Measurements from ENCODE around the gene TGM3.

The TGM3 gene

DNA sequence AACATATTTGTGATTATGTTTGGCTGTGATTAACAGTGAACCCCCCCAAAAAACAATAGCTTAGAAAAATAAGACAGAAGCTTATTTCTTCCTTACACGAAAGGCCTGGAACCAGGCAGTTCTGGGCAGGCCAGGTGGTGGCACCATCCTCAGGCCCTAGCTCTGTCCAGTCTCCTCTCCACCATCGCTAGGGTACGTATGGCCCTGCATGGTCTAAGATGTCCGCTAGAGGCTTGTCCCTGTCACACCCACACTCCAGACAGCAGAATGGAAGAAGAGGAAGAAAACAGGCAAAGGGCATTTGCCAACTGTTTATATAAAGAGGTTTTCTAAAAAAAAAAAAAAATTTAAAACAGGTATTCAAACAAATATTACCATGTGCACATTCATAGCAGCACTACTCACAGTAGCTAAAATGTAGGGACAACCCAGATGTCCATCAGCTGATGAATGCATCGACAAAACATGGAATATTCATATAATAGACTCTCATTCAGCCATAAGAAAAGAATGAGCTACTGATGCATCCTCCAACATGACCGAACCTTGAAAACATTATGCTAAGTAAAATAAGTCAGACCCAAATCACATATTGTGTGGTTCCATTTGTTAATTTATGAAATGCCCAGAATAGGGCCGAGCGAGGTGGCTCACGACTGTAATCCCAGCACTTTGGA lies 6.7 kb downstream of the TGM3 start:
- no peaks in the 10 kb centered on the region for H3K36me3 ChIP-seq (ENCODE audit: control insufficient read depth, insufficient read depth, low read length)
- H3K9ac ChIP-seq (ENCODE audit: low read length), result no peak overlapping the region
- no peaks in the 10 kb centered on the region for H3K4me1 ChIP-seq (ENCODE audit: control insufficient read depth, insufficient read depth, low read length)
- no peak overlapping the region for H3K4me3 ChIP-seq (ENCODE audit: low read length)
- no peak overlapping the region for H3K27ac ChIP-seq (ENCODE audit: low read depth, low read length)
- H3K27me3 ChIP-seq (ENCODE audit: control insufficient read depth, insufficient read depth, low read length), result no peaks in the 10 kb centered on the region

DNA sequence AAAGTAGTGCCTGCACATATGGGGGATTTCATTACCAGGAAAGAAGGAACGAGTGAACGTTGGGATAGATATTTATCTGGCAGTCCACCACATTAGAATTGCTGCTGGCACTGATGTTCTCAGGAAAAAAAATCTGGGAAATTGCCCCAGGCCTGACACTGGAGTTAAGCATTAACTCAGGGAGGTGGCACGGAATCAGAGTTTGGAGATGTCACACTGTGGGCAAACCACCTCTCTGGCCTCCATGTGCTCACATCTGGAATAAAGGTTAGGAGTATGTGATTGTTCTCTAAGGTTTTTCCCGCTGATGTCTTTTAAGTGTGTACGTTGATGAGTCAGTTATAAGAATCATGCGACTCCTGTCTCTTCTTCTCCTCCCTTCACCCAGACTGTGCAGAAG lies 7.9 kb downstream of the TGM3 start:
- no peak overlapping the region for H3K27ac ChIP-seq (ENCODE audit: low read depth, low read length)
- no peaks in the 10 kb centered on the region for H3K36me3 ChIP-seq (ENCODE audit: control insufficient read depth, insufficient read depth, low read length)
- H3K9ac ChIP-seq (ENCODE audit: low read length), result no peak overlapping the region
- no peak overlapping the region for H3K4me3 ChIP-seq (ENCODE audit: low read length)
- no peaks in the 10 kb centered on the region for H3K27me3 ChIP-seq (ENCODE audit: control insufficient read depth, insufficient read depth, low read length)
- no peaks in the 10 kb centered on the region for H3K4me1 ChIP-seq (ENCODE audit: control insufficient read depth, insufficient read depth, low read length)

DNA sequence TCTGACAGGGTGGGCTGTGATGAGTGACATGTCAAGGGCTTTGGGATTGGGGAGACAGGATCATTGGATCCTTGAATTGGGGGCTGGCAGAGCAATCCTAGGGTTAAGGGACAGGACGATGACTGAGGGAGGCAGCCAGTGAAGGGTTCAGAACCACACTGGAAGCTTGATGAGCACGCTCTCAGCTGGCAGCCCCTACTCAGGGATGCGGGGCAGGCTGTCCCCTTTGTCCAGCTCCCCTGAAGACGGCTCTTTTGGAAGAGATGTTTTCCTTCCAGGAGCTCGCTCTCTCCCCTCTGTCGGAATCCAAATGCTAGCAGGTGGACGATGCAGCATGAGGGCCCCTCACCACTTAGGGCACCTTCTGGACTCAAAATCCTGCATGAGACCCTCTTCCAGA lies 8.4 kb downstream of the TGM3 start:
- no peaks in the 10 kb centered on the region for H3K36me3 ChIP-seq (ENCODE audit: control insufficient read depth, insufficient read depth, low read length)
- H3K9ac ChIP-seq (ENCODE audit: low read length), result no peak overlapping the region
- no peak overlapping the region for H3K27ac ChIP-seq (ENCODE audit: low read depth, low read length)
- no peaks in the 10 kb centered on the region for H3K4me1 ChIP-seq (ENCODE audit: control insufficient read depth, insufficient read depth, low read length)
- no peak overlapping the region for H3K4me3 ChIP-seq (ENCODE audit: low read length)
- H3K27me3 ChIP-seq (ENCODE audit: control insufficient read depth, insufficient read depth, low read length), result no peaks in the 10 kb centered on the region

DNA sequence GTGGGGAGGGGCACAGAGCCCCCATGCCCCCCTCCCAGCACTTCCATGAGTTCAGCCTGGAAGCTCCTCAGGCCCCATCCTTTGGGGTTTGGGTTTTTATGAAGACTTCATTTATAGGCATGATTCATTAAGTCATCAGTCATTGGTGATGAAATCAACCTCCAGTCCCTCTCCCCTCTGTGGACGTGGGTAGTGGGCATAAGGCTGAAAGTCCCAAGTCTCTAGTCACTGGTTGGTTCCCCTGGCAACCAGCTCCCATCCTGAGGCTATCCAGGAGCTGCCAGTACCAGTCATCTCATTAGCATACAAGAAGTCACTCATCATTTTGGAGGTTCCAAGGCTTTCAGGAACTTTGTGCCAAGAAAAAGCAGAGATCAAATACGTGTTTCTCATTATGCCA lies 9.2 kb downstream of the TGM3 start:
- H3K27me3 ChIP-seq (ENCODE audit: control insufficient read depth, insufficient read depth, low read length), result no peaks in the 10 kb centered on the region
- no peak overlapping the region for H3K4me3 ChIP-seq (ENCODE audit: low read length)
- H3K4me1 ChIP-seq (ENCODE audit: control insufficient read depth, insufficient read depth, low read length), result no peaks in the 10 kb centered on the region
- no peaks in the 10 kb centered on the region for H3K36me3 ChIP-seq (ENCODE audit: control insufficient read depth, insufficient read depth, low read length)
- H3K27ac ChIP-seq (ENCODE audit: low read depth, low read length), result no peak overlapping the region
- no peak overlapping the region for H3K9ac ChIP-seq (ENCODE audit: low read length)

DNA sequence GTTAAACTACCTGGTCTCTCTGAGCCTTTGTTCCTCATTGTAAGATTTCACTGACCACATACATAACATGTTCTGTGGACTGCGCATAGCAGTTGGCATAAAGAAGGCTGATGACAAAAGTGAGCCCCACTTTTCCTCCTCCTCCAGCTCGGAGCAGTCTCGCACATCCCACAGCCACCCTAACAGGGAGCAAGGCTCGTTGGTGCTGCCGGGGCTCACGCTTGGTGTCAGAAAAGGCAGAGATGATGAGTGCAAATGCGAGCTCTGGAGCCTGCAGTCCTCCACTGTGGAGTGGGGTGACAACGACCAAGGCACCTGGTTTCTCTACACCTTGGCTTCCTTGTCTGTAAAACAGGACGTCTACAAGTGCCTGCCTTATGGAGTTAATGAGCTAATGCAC lies 9.7 kb downstream of the TGM3 start:
- Histone ChIP-seq H3K4me1 (ENCODE audit: control insufficient read depth, insufficient read depth, low read length) (no peaks in the 10 kb centered on the region), H3K27me3 (ENCODE audit: control insufficient read depth, insufficient read depth, low read length) (no peaks in the 10 kb centered on the region), H3K9ac (ENCODE audit: low read length) (no peak overlapping the region), H3K27ac (ENCODE audit: low read depth, low read length) (no peak overlapping the region), H3K36me3 (ENCODE audit: control insufficient read depth, insufficient read depth, low read length) (no peaks in the 10 kb centered on the region), H3K4me3 (ENCODE audit: low read length) (no peak overlapping the region)

DNA sequence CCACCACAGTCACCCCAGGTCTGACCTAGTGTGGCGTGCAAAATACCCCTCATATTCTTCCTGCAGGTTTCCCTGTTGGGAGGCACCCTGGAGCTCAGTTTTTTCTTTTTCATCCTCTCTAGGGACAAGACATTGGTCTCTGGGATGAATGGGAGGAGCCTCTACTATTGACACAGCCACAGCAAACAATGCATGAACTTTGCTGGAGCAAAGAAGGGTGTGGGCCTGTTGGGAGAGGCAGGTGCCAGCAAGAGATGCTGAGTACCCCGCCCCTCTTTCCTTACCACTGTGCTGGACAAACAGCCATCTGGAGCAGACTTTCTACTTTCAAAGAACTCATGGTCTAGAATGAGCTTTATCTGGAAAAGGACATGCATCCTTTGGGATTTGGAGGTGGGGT lies 10.1 kb downstream of the TGM3 start:
- Histone ChIP-seq H3K27me3 (ENCODE audit: control insufficient read depth, insufficient read depth, low read length) (no peaks in the 10 kb centered on the region), H3K36me3 (ENCODE audit: control insufficient read depth, insufficient read depth, low read length) (no peaks in the 10 kb centered on the region), H3K27ac (ENCODE audit: low read depth, low read length) (no peak overlapping the region), H3K4me1 (ENCODE audit: control insufficient read depth, insufficient read depth, low read length) (no peaks in the 10 kb centered on the region), H3K4me3 (ENCODE audit: low read length) (no peak overlapping the region), H3K9ac (ENCODE audit: low read length) (no peak overlapping the region)

DNA sequence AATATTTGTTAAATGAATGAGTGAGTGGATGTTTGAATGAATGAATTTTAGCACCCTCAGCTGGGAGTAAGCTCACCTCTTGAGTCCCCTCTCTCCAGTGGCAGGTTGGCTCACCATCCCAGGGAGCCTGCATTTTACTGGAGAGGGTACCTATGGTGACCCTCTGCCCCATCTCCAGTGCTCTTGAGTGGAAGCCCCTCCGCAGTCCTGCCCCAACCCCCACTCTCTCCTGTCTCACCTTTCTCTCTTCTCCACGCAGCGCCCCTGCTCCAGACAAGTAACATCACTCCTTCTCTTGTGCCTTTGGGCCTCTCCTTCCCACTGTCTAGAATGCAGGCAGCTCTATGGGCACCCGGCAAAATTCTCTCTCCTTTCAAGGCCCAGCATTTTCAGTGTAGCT lies 11.3 kb downstream of the TGM3 start:
- Histone ChIP-seq H3K9ac (ENCODE audit: low read length) (no peak overlapping the region), H3K4me1 (ENCODE audit: control insufficient read depth, insufficient read depth, low read length) (no peaks in the 10 kb centered on the region), H3K27me3 (ENCODE audit: control insufficient read depth, insufficient read depth, low read length) (no peaks in the 10 kb centered on the region), H3K4me3 (ENCODE audit: low read length) (no peak overlapping the region), H3K27ac (ENCODE audit: low read depth, low read length) (no peak overlapping the region), H3K36me3 (ENCODE audit: control insufficient read depth, insufficient read depth, low read length) (no peaks in the 10 kb centered on the region)

DNA sequence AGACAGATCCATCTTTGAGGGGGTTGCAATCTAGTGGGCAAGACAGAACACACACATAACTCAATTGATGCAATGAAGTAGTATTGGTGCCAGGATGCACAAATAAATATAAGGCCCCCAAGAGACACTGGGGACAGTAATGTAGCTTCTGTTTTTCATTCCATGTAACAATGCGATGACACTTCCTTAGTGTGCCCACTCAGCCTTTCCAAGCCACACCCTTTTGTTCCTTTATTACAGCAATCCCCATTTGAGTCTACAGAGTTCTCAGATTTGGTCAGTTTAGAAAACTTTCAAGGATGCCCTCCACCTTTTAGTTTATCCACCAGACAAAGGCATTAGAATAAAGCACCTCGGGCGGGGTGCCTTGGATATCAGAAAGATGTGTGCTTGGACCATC lies 15.5 kb downstream of the TGM3 start:
- H3K4me3 ChIP-seq (ENCODE audit: low read length), result no peak overlapping the region
- no peak overlapping the region for H3K9ac ChIP-seq (ENCODE audit: low read length)
- H3K36me3 ChIP-seq (ENCODE audit: control insufficient read depth, insufficient read depth, low read length), result no peaks in the 10 kb centered on the region
- H3K4me1 ChIP-seq (ENCODE audit: control insufficient read depth, insufficient read depth, low read length), result no peaks in the 10 kb centered on the region
- H3K27me3 ChIP-seq (ENCODE audit: control insufficient read depth, insufficient read depth, low read length), result no peaks in the 10 kb centered on the region
- H3K27ac ChIP-seq (ENCODE audit: low read depth, low read length), result no peak overlapping the region

DNA sequence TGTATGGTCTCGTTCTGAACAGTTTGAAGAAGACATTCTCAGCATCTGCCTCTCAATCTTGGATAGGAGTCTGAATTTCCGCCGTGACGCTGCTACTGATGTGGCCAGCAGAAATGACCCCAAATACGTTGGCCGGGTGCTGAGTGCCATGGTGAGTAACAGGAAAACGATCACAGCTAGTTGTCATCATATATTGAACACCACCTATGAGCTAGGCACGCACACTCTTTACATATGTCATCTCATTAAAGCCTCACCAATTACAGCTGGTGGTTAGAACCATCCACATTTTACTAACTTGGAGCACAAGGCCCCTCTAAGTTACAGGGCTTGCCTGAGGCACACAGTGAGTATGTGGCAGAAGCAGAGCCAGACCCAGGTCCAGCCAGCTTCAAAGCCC lies 17.1 kb downstream of the TGM3 start:
- Histone ChIP-seq H3K4me1 (ENCODE audit: control insufficient read depth, insufficient read depth, low read length) (no peaks in the 10 kb centered on the region), H3K27me3 (ENCODE audit: control insufficient read depth, insufficient read depth, low read length) (no peaks in the 10 kb centered on the region), H3K27ac (ENCODE audit: low read depth, low read length) (no peak overlapping the region), H3K36me3 (ENCODE audit: control insufficient read depth, insufficient read depth, low read length) (no peaks in the 10 kb centered on the region), H3K4me3 (ENCODE audit: low read length) (no peak overlapping the region), H3K9ac (ENCODE audit: low read length) (no peak overlapping the region)

DNA sequence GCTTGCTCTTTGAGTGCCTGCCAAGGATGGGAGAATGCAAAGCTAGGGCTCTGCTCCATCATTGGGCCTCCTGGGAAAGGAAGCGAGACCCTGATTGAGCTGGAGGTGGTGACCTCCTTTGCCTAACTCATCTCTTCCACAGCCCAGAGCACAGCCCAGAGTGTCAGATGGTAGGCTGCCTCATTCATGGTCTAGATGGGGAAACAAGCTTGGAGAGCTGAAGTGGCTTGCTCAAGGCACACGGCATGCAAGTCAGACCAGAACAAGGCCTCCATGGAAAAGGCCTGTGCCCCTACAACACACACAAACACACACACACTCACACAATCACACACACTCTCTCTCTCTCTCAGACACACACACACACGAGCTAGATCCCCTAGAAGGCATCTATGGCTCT lies 17.5 kb downstream of the TGM3 start:
- H3K27me3 ChIP-seq (ENCODE audit: control insufficient read depth, insufficient read depth, low read length), result no peaks in the 10 kb centered on the region
- H3K4me3 ChIP-seq (ENCODE audit: low read length), result no peak overlapping the region
- H3K4me1 ChIP-seq (ENCODE audit: control insufficient read depth, insufficient read depth, low read length), result no peaks in the 10 kb centered on the region
- no peak overlapping the region for H3K9ac ChIP-seq (ENCODE audit: low read length)
- no peaks in the 10 kb centered on the region for H3K36me3 ChIP-seq (ENCODE audit: control insufficient read depth, insufficient read depth, low read length)
- no peak overlapping the region for H3K27ac ChIP-seq (ENCODE audit: low read depth, low read length)

DNA sequence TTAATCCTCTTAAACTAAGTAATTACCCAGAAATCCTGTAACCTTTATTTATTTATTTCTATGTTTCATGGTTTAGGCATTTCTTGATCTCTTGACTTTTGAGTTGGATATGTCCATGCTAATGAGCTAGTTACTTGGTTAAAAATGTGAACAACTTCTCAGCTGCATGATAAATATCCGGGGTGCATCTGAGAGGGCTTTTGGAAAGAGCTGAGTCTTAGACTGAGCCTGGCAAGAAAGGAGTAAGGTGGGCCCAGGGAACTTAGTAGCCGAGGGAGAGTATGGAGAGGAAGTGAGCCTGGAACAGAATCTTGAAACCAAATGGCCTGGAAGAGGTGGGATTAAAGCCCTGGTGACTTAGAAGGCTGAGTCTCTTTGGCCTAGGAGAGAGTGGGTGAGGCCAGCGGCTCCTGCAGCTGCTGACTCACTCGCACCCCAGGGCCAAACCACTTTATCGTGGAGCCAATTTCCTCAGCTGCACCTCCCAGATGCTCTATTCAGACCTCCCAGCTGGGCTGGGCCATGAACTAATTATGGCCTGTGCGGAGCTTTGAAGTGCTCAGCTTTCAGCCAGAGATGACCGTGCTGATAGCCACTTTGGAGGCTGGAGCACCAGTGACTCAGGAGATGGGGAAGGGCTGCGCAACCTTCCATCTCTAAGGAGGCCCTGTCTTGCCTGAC lies 19.1 kb downstream of the TGM3 start:
- Histone ChIP-seq H3K4me3 (ENCODE audit: low read length) (no peak overlapping the region), H3K36me3 (ENCODE audit: control insufficient read depth, insufficient read depth, low read length) (no peaks in the 10 kb centered on the region), H3K27ac (ENCODE audit: low read depth, low read length) (no peak overlapping the region), H3K27me3 (ENCODE audit: control insufficient read depth, insufficient read depth, low read length) (no peaks in the 10 kb centered on the region), H3K4me1 (ENCODE audit: control insufficient read depth, insufficient read depth, low read length) (no peaks in the 10 kb centered on the region), H3K9ac (ENCODE audit: low read length) (no peak overlapping the region)

DNA sequence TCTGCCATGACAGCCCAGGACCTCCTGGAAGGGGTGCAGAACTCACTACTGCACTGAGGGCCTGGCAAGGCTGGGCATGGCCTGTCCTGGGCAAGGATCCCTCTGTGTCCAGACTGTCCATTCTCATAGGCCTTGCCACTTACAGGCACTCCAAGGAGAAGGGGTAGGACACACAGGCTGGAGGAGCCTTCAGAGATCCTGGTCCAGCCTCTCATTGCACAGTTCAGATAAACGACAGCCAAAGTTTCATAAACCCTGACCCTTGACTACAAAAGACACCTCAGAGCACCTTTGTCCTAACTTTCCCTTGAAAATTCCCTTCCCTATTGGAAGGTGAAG lies 19.6 kb downstream of the TGM3 start:
- Histone ChIP-seq H3K9ac (ENCODE audit: low read length) (no peak overlapping the region), H3K36me3 (ENCODE audit: control insufficient read depth, insufficient read depth, low read length) (no peaks in the 10 kb centered on the region), H3K4me1 (ENCODE audit: control insufficient read depth, insufficient read depth, low read length) (no peaks in the 10 kb centered on the region), H3K4me3 (ENCODE audit: low read length) (no peak overlapping the region), H3K27me3 (ENCODE audit: control insufficient read depth, insufficient read depth, low read length) (no peaks in the 10 kb centered on the region), H3K27ac (ENCODE audit: low read depth, low read length) (no peak overlapping the region)

DNA sequence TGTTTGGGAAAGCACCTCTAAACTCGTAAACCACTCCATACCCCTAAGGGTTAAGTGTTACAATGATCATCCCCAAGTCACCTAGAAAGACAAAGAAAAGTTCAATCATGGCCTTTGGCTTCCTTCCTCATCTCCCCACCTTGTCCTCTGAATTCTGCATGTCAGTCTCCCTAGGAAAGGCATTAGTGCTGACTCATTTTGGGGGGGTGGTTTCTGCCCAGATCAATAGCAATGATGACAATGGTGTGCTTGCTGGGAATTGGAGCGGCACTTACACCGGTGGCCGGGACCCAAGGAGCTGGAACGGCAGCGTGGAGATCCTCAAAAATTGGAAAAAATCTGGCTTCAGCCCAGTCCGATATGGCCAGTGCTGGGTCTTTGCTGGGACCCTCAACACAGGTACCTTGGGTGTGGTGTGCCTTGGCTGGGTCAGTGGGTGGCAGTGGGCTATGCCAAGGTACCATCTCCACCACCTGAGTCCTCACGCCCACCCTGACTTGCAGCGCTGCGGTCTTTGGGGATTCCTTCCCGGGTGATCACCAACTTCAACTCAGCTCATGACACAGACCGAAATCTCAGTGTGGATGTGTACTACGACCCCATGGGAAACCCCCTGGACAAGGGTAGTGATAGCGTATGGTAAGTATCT lies 21.2 kb downstream of the TGM3 start:
- Histone ChIP-seq H3K27ac (ENCODE audit: low read depth, low read length) (no peak overlapping the region), H3K9ac (ENCODE audit: low read length) (no peak overlapping the region), H3K4me3 (ENCODE audit: low read length) (no peak overlapping the region), H3K27me3 (ENCODE audit: control insufficient read depth, insufficient read depth, low read length) (no peaks in the 10 kb centered on the region), H3K4me1 (ENCODE audit: control insufficient read depth, insufficient read depth, low read length) (no peaks in the 10 kb centered on the region), H3K36me3 (ENCODE audit: control insufficient read depth, insufficient read depth, low read length) (no peaks in the 10 kb centered on the region)

Measured in rectal smooth muscle tissue (tissue), 1 donor.